ENCODE data around the gene HNRNPR.
"Not testable (repeated sequence)": the region's sequence is repeated elsewhere in the genome, so short reads cannot be mapped to it uniquely, and the experiment has no call there.

Gene HNRNPR

DNA sequence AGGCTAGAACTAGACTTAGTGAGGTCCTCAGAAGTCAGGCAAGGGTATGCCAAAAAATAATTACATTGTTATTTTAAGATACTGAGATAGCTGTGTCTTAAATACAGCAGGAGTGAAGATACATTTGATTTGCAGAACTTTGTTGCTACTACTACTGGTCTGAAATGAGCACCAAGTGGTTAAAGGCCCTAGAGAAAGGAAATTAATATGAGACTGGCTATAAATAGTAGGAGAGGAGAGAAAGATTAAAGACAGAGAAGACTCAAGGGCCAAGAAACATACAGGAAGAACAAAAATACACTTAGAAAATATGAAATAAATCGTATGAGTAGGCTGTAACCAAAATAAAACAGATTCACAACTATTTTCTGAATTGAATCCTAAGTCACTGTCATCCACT lies 21.3 kb downstream of the HNRNPR start:
- DNase-seq, result no peak

DNA sequence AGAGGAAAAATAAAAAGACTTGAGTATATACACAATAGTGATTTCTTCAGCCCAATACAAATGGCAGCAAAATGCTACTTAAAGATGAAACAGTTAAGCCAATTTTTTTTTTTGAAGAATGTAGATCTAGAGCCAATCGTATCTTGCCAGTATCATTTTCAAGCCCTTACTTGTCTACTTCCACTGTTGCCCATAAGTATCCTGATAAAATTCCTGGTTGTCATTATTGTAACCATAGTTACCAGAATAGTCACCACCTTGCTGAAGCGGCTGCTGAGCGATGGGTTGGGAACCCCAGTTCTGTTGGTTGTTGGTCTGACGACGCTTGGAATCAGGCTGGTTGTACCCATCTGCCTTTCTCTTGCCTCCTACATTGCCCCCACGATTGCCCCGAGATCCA lies 33.8 kb downstream of the HNRNPR start:
- not testable (repeated sequence) for DNase-seq

DNA sequence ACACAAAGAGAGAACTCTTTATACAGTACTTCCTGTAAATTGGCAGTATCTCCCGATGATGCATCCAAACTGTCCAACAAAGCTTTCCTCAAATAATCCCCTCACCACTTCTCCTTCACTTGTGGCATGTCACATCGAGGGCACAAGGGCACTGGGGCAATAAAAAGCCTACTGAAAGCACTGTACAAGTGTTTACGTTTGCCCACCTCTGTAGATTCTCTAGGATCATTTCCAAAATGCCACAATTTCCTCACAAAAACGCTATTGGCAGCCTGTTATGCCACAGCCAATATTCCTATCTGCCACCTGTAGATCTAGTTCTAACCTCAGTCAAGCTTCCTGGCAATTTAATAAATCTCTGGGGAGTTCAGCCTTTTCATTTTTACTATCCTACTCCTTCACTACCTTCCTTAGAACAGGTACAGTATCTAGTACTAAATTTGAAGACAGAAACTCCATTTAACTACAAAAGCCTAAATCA lies 39.9 kb downstream of the HNRNPR start:
- DNase-seq, result no peak

DNA sequence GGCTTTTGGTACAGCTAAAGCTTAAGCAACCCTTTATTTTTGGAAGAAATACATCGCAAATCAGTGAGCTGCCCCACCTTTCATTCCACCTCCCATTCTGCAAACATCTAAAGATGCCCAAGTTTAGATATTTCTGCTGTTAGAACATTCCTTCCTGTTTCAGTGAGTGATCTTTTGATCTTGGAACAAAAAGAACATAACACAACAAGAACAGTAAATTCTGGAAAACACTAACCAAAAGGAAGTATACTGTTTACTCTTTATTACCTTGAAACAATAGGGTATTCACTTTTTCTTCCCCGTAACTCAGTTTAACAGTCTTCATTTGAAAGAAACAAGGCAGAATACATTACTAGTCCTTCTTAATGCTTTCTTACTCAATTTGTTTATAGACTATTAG lies 40.6 kb downstream of the HNRNPR start:
- no peak for DNase-seq

DNA sequence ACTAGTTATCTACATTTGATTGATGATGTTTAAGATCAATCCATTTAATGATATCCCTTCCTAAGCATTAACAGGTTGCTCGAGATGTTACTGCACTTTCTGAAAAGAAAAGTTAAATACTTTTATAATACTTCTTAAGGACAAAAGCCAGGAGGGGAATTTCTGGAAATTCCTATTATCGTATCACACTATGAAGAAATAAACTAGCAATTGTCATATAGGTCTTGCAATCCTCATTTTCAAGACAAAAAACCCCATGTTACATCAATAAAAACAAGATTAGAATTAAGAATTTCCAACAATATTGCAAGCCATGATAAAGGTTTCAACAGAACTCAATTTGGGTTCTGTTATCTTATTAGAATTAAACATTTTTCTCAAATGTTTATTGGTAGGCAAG lies 47.2 kb downstream of the HNRNPR start:
- no peak for DNase-seq

DNA sequence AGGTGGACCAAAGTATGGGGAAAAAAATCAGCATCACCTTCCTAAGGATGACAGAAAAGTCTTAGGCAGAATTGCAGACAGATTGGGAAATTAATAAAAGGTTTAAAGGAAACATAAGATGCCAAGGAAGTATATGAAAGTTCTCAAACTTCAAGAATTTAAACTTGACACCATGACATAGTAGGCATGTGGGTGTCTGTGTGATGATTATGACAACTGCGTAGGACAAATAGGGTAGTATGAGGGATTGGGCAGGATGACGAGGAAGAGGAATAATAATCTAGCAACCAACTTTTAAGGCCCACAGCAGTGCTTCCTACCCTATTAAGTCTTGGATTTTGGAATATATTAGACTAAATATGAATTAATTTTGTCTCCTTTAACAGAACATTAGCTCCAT lies 52.4 kb downstream of the HNRNPR start:
- DNase-seq, result no peak

DNA sequence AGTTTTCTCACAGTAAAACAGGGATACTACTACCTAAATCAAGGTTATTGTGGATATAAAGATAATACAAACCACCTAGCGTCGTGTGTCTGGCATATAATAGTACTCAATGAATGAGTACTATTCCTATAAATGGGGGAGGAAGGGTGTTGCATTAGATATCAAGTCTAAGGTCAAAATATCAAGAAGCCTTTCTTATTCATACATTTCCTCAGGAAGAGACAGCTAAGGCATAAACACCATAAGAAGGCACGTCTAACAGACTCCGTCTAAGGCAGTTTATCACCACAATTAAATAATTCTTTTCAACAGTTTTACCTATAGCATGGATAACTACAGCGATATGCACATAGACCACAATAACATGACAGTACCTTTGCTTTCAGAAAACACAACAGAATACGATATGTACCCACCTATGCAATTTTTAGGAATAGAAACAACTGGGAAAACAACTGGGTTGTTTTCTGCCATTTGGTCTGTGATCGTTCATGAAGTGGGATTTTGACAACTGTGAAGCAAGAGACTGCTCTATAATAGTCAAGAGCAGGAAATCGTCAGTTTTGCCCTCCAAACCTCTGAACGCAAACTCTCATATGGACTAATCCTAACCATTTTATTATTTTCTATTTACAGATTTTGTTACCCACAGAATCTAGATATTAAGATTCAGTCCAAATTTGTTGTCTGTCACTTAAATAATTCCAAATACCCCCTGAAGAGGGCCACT lies 53.1 kb downstream of the HNRNPR start:
- DNase-seq, result no peak

DNA sequence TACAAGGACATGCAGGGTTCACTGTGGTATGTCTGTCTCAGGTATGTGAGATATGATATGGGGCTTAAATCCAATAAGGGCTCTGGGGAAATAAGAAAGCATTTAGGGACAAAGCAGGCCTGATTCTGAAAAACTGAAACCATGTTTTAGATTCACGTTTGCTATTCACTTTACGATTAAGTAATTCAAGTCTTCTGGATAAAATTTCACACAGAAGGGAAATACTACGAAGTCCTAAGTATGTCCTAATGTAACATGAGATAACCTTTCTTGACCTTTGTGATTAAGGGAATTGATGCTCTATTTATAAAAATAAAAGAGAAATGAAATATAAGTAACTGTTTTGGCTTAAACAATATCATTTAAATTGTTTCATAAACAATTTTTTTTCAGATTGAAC lies 55.4 kb downstream of the HNRNPR start:
- no peak for DNase-seq

DNA sequence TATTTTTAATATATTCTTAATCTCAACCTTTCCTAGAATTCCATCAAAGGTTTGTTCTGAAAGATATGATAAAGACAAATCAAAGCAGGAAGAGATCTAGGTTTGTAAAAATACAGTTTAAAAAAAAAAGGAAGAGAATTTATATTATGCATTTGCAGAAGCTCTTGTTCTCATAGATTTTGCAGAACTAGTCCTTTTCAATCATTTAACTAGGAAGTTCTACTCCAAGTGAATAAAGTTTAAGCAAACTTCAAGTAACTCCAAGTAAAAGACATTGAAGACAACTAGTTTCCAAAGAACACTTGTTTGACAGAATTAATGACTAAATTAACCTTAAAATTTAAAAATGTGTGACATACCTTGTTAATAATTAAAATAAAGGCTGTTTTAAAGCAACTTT lies 55.9 kb downstream of the HNRNPR start:
- DNase-seq, result no peak

DNA sequence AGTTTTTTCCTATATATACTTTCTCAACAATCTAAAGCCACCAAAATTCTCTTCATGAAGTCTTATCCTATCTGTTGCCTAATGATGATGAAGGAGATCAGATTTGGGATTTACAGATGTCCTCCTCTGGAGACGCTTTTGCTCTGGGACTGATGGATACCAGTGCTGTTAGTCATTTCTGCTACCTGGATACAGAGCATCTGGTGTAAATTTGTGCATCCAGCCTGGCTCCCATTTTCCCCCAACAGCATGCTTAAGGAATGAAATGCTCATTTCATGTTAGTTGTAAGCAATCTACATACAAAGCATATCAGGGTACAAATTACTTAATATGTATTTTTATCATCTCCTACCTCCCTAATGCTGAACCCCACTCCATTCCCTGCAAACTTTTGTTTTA lies 57.7 kb downstream of the HNRNPR start:
- DNase-seq, result no peak

DNA sequence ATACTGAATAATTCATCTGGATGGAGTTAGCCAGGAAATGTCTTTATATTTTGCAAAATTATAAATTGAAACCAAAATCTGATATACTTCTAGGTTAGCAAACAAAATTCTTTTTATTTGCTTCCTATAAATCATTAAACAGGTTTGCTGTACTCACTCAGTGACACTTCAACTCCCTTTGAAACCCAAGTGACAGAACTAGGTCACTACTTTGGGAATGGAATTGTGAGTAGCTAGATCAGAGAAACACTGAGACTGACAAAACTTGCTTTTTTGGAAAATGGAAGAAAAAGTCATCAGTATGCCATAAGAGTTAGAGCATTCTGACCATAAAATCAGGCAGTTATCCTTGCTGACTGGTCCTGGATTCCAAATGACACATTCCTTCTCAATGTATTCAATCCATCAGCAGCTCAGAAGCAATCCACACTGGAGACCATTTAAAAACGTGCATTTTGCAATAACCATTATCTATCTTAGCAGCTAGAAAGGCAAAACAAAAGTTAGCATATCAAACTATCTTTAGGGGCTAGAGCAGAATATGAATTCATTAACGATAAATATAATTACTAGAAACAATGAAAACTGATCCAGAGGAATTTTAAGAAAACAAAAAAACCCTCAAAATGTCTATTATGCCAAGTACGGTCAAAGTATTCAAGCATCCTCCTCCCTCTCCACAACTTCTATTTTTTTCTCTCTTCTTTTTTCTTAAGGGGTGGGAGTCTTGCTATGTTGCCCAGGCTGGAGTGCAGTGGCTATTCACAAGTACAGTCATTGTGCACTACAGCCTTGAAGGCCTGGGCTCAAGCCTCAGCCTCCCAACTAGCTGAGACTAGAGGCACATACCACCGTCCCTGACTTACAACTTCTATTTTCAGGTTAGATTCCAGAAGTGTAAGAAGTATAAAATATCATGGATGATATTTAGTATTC lies 60.1 kb downstream of the HNRNPR start:
- no peak for DNase-seq

DNA sequence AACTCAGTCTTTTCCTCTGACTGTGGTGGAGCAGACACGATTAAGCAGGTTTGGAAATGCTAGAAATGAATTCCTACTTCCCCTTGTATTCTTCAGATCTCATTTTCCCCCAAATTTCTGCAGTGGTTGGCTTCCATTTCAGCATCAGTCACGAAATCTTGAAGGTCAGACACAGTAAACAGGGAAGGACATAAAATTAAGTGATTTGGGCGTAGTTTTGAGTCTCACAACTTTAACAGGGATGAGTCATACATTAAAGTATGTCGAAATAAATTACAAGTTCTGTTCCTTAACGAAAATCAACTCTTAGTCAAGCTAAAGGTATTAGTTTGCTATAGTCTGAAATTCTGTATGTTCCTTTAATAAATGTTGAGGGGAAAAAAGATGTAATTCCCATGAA lies 61.1 kb downstream of the HNRNPR start:
- no peak for DNase-seq

DNA sequence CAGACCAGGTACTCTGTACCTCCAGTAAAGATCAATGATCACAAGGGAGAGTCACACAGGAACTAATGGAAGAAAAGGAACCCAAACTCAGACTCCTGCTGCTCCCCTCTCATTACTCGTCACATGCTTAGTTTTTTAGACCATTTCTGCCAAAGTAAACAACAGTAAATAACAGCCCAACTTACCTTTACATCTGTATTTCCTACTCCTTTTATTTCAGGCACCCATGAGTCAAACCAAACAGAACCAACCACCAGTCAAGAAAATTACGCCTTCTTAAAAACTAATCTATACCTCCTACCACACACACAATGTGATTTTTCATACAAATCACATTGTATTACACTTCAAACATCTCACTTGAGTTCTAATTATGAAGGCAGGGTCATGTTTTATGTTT lies 65.4 kb downstream of the HNRNPR start:
- DNase-seq, result no peak

DNA sequence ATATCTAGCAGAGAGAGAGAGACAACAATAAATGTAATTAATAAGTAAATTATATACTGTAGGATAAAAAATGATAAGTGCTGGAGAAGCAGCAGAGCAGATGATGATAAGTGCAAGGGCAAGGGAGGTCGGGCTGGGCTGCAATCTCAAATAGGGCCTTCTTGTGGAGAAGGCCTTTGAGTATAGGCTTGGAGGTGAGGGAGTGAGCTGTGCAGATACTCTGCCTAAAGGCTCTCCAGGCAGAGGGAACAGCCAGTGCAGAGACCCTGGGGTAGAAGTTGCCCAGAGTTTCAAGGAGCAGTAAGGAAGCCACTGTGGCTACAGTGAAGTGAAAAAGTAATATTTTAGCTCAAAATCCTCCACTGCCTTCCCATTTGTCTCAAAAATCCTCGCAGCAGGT lies 67.6 kb downstream of the HNRNPR start:
- no peak for DNase-seq

DNA sequence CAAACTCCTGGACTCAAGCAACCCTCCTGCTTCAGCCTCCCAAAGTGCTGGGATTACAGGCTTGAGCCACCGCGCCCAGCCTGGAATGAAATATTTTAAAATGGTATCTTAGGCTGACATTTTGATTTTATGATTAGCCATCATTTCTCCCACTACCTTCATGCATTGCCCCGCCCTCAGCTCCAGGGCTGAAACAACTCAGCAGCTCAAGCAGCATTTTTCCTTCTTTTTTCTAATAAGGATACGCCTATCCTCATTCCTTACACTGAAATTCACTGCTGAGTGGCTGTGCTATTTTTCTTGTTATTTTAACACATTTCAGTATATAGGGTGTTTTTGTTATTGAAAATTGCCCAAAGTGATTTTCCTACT lies 70.0 kb downstream of the HNRNPR start:
- no peak for DNase-seq

DNA sequence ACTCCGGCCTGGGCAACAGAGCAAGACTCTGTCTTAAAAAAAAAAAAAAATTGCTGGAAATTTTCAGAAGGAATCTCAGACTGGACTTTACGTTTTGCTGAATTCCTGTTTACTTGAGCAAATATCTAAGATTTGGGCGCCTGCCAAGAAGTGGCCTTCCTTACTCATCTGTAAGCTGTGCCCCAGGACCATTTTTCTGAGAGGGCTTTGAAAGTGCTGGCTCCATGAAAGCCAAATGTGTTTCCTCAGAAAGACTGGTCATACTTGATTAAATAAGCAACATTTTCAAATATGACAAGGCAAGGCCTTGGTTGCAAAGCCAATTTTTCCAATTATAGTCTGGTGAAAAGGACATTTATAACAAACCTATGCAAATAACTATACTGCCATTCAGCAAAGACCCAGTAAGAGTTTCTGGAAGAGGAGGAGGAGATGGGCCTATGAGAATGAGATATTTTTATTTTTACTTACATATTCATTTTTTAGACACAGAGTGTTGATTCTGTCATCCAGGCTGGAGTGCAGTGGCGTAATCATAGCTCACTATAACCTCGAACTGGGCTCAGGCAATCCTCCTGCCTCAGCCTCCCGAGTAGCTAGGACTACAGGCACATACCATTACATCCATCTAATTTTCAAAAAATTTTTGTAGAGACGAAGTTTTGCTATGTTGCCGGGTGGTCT lies 70.5 kb downstream of the HNRNPR start:
- no peak for DNase-seq

DNA sequence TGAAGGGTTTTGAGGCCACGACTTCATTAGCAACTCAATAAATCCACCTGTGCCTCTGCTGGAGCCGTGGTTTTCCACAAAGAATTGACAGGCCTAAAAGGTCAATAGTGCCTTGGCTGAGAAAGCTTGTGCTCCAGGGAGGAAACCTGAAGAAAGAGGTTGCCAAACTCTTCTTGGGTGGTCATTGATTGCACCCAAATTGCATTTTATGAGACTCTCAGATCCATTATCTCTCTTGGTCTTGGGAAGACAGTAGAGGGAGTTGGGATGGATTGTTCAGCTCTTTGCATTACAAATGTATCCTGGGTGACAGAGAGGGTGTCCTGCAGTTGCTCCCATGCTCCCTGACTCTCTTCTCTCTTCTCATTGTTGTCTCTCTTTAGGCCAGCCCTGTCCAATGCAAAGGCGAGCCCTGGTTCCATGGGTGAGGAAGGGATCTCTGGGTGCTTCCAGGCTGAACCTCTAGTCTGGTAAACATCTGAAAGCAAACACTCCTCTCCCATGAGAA lies 80.7 kb downstream of the HNRNPR start:
- no peak for DNase-seq

DNA sequence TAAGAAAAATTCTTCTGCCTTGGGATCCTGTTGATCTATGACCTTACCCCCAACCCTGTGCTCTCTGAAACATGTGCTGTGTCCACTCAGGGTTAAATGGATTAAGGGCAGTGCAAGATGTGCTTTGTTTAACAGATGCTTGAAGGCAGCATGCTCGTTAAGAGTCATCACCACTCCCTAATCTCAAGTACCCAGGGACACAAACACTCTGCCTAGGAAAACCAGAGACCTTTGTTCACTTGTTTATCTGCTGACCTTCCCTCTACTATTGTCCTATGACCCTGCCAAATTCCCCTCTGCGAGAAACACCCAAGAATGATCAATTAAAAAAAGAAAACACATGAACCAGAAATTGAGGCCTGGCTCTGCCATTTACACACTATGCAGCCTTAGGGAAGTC lies 86.0 kb downstream of the HNRNPR start:
- DNase-seq, result not testable (repeated sequence)

DNA sequence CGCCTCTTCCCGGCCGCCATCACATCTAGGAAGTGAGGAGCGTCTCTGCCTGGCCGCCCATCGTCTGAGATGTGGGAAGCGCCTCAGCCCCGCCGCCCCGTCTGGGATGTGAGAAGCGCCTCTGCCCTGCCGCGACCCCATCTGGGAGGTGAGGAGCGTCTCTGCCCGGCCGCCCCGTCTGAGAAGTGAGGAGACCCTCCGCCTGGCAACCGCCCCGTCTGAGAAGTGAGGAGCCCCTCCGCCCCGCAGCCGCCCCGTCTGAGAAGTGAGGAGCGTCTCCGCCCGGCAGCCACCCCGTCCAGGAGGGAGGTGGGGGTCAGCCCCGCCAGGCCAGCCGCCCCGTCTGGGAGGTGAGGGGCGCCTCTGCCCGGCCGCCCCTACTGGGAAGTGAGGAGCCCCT lies 86.7 kb downstream of the HNRNPR start:
- DNase-seq, result not testable (repeated sequence)

All from NCI-H2029 treated with DMSO at 0.1 percent for 48 hours (cell line).